HEK293 (cell line): ENCODE data around the gene ERF.

Experiments
- YY1 ChIP-seq: fragments of 450-650 bp; formaldehyde crosslinking; IDR thresholded peaks from 2 replicates; pipeline ENCODE4 v1.5.1; 2018; ENCODE audit warnings: missing biosample characterization, missing genetic modification characterization
- ZBTB17 ChIP-seq: fragments of 450-650 bp; formaldehyde crosslinking; IDR thresholded peaks from 2 replicates; pipeline ENCODE4 v1.5.1; 2016; ENCODE audit warnings: missing biosample characterization, missing genetic modification characterization
- ZBTB20 ChIP-seq: fragments of 450-650 bp; formaldehyde crosslinking; IDR thresholded peaks from 2 replicates; pipeline ENCODE4 v1.5.1; 2016; ENCODE audit warnings: missing biosample characterization, missing genetic modification characterization
- ZNF423 ChIP-seq: fragments of 450-650 bp; formaldehyde crosslinking; IDR thresholded peaks from 2 replicates; pipeline ENCODE4 v1.5.1; 2016; ENCODE audit warnings: missing biosample characterization, missing genetic modification characterization
- ZNF473 ChIP-seq: fragments of 450-650 bp; formaldehyde crosslinking; IDR thresholded peaks from 2 replicates; pipeline ENCODE4 v1.5.1; 2017; ENCODE audit warnings: missing biosample characterization, missing genetic modification characterization
- ZNF510 ChIP-seq: fragments of 450-650 bp; formaldehyde crosslinking; IDR thresholded peaks from 2 replicates; pipeline ENCODE4 v1.5.1; 2018; ENCODE audit warnings: mild to moderate bottlenecking, missing genetic modification characterization, missing biosample characterization; ENCODE audit not compliant: insufficient replicate concordance
- ZNF561 ChIP-seq: fragments of 450-650 bp; IDR thresholded peaks from 2 replicates; pipeline ENCODE4 v1.5.1; 2018; ENCODE audit warnings: missing biosample characterization, missing genetic modification characterization, borderline replicate concordance
- TF ChIP-seq, protein P1 (sequence below): sonication (generic); formaldehyde crosslinking; IDR thresholded peaks from 2 replicates; pipeline ENCODE4 v1.8.1; 2022; ENCODE audit warnings: mild to moderate bottlenecking, moderate library complexity, missing genetic modification reagents
- TF ChIP-seq, protein P2 (sequence below): fragments of 450-650 bp; formaldehyde crosslinking; IDR thresholded peaks from 2 replicates; pipeline ENCODE4 v1.5.1; 2016; ENCODE audit warnings: missing biosample characterization, missing genetic modification characterization
- TF ChIP-seq, protein P3 (sequence below): fragments of 450-650 bp; formaldehyde crosslinking; optimal IDR thresholded peaks from 2 replicates; pipeline ENCODE3; 2016; ENCODE audit warnings: missing biosample characterization, mild to moderate bottlenecking, missing genetic modification characterization
- TF ChIP-seq, protein P4 (sequence below): fragments of 450-650 bp; formaldehyde crosslinking; IDR thresholded peaks from 2 replicates; pipeline ENCODE4 v1.5.1; 2016; ENCODE audit warnings: missing biosample characterization, missing genetic modification characterization

DNA sequence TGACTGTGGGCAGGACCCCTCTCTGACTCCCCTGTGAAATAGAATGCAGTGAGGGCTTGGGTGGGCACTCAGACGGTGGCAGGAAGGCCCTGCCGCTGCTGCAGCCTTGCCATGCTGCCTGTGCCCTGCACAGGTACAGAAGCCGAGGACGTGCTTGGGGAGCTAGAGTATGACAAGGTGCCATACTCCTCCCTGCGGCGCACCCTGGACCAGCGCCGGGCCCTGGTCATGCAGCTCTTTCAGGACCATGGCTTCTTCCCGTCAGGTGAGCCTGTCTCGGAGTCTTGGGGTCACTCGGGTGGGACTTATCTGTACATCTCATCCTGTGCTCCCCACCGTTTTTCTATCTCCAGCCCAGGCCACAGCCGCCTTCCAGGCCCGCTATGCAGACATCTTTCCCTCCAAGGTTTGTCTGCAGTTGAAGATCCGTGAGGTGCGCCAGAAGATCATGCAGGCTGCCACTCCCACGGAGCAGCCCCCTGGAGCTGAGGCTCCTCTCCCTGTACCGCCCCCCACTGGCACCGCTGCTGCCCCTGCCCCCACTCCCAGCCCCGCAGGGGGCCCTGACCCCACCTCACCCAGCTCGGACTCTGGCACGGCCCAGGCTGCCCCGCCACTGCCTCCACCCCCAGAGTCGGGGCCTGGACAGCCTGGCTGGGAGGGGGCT is 39.7 kb upstream of the ERF start:
- TF ChIP-seq, protein P1, sequence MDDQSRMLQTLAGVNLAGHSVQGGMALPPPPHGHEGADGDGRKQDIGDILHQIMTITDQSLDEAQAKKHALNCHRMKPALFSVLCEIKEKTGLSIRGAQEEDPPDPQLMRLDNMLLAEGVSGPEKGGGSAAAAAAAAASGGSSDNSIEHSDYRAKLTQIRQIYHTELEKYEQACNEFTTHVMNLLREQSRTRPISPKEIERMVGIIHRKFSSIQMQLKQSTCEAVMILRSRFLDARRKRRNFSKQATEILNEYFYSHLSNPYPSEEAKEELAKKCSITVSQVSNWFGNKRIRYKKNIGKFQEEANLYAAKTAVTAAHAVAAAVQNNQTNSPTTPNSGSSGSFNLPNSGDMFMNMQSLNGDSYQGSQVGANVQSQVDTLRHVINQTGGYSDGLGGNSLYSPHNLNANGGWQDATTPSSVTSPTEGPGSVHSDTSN (CRISPR knock-in tag) = no peak
- no peak for TF ChIP-seq ZBTB17 (tag by site-specific recombination)
- TF ChIP-seq, protein P2, sequence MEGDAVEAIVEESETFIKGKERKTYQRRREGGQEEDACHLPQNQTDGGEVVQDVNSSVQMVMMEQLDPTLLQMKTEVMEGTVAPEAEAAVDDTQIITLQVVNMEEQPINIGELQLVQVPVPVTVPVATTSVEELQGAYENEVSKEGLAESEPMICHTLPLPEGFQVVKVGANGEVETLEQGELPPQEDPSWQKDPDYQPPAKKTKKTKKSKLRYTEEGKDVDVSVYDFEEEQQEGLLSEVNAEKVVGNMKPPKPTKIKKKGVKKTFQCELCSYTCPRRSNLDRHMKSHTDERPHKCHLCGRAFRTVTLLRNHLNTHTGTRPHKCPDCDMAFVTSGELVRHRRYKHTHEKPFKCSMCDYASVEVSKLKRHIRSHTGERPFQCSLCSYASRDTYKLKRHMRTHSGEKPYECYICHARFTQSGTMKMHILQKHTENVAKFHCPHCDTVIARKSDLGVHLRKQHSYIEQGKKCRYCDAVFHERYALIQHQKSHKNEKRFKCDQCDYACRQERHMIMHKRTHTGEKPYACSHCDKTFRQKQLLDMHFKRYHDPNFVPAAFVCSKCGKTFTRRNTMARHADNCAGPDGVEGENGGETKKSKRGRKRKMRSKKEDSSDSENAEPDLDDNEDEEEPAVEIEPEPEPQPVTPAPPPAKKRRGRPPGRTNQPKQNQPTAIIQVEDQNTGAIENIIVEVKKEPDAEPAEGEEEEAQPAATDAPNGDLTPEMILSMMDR = no peak
- no peak for TF ChIP-seq ZNF423 (tag by site-specific recombination)
- TF ChIP-seq ZNF561 (tag by site-specific recombination) = no peak
- TF ChIP-seq, protein P3, sequence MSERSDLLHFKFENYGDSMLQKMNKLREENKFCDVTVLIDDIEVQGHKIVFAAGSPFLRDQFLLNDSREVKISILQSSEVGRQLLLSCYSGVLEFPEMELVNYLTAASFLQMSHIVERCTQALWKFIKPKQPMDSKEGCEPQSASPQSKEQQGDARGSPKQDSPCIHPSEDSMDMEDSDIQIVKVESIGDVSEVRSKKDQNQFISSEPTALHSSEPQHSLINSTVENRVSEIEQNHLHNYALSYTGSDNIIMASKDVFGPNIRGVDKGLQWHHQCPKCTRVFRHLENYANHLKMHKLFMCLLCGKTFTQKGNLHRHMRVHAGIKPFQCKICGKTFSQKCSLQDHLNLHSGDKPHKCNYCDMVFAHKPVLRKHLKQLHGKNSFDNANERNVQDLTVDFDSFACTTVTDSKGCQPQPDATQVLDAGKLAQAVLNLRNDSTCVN (tag by site-specific recombination) = no peak
- TF ChIP-seq ZNF473 (tag by site-specific recombination) = no peak
- no peak for TF ChIP-seq YY1
- TF ChIP-seq ZBTB20 = no peak
- no peak for TF ChIP-seq ZNF510 (tag by site-specific recombination)
- TF ChIP-seq, protein P4, sequence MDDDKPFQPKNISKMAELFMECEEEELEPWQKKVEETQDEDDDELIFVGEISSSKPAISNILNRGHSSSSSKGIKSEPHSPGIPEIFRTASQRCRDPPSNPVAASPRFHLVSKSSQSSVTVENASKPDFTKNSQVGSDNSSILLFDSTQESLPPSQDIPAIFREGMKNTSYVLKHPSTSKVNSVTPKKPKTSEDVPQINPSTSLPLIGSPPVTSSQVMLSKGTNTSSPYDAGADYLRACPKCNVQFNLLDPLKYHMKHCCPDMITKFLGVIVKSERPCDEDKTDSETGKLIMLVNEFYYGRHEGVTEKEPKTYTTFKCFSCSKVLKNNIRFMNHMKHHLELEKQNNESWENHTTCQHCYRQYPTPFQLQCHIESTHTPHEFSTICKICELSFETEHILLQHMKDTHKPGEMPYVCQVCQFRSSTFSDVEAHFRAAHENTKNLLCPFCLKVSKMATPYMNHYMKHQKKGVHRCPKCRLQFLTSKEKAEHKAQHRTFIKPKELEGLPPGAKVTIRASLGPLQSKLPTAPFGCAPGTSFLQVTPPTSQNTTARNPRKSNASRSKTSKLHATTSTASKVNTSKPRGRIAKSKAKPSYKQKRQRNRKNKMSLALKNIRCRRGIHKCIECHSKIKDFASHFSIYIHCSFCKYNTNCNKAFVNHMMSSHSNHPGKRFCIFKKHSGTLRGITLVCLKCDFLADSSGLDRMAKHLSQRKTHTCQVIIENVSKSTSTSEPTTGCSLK (tag by site-specific recombination) = no peak
